Hepatocyte (in vitro differentiated cells): ENCODE measurements around the gene MLLT6.

Source experiments
- CTCF ChIP-seq: fragments of 200-600 bp; sonication (generic); IDR thresholded peaks from 2 replicates; pipeline ENCODE4 v1.5.1; 2016; ENCODE audit warnings: antibody characterized with exemption, mild to moderate bottlenecking; ENCODE audit not compliant: poor library complexity
- EZH2phosphoT487 ChIP-seq: fragments of 200-600 bp; sonication (generic); IDR thresholded peaks from one replicate; pipeline ENCODE4 v1.6.1; 2018; ENCODE audit warnings: antibody characterized with exemption, mild to moderate bottlenecking, low read depth, moderate library complexity; ENCODE audit not compliant: unreplicated experiment, severe bottlenecking

- TF ChIP-seq CTCF (peak; percentile 16), EZH2phosphoT487 (no peak)
Observed at GRCh38 chr17:38674014-38674748, 30.9 kb upstream of the MLLT6 start.
